ENCODE results near the gene BCLAF1.

GRCh38 chr6:136209496-136209895, 80.2 kb downstream of the BCLAF1 start:
- TF ChIP-seq EP300 (IDR thresholded peaks at IDR 0.05; ENCODE audit: borderline replicate concordance) (no peak), REST (IDR thresholded peaks at IDR 0.05; ENCODE audit: low read depth) (no peak), TCF12 (IDR thresholded peaks at IDR 0.05; ENCODE audit: low read depth) (no peak), ZBTB7A (IDR thresholded peaks at IDR 0.05; ENCODE audit: low read depth) (no peak)
- TF ChIP-seq, protein P1, sequence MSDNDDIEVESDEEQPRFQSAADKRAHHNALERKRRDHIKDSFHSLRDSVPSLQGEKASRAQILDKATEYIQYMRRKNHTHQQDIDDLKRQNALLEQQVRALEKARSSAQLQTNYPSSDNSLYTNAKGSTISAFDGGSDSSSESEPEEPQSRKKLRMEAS (IDR thresholded peaks at IDR 0.05): no peak
